HG02840 (cell line): Measurements from ENCODE around the gene ADD2.

ENCODE experiments used
- ATAC-seq: cut with Tn5 transposase; IDR thresholded peaks from one replicate; pipeline ENCODE4 v1.9.1; 2021; ENCODE audit warnings: mild to moderate bottlenecking, moderate library complexity, moderate number of reproducible peaks; ENCODE audit not compliant: unreplicated experiment, low FRiP score

Gene ADD2

GRCh38 chr2:70785137-70785911, 17.3 kb upstream of the ADD2 start:
- ATAC-seq = no peak

- ATAC-seq = no peak
These were observed 16.3 kb upstream of the ADD2 start for GRCh38 chr2:70784320-70784719.

GRCh38 chr2:70779911-70780545, 12.0 kb upstream of the ADD2 start:
- ATAC-seq = no peak

- ATAC-seq = no peak
These were observed 11.5 kb upstream of the ADD2 start for GRCh38 chr2:70779491-70779890.

GRCh38 chr2:70778676-70779075, 10.7 kb upstream of the ADD2 start:
- ATAC-seq = no peak

- ATAC-seq = no peak
These were observed 9.4 kb upstream of the ADD2 start for GRCh38 chr2:70777450-70777849.

GRCh38 chr2:70776266-70776665, 8.3 kb upstream of the ADD2 start:
- no peak for ATAC-seq

- no peak for ATAC-seq
These were observed 7.1 kb upstream of the ADD2 start for GRCh38 chr2:70775141-70775540.

- no peak for ATAC-seq
These were observed 4.6 kb upstream of the ADD2 start for GRCh38 chr2:70772486-70773155.

GRCh38 chr2:70771446-70771845, 3.4 kb upstream of the ADD2 start:
- ATAC-seq = no peak

- ATAC-seq = no peak
These were observed 1.4 kb upstream of the ADD2 start for GRCh38 chr2:70769450-70769849.

- no peak for ATAC-seq
These were observed 638 bp upstream of the ADD2 start for GRCh38 chr2:70768590-70769085.

GRCh38 chr2:70767079-70767698, 811 bp downstream of the ADD2 start:
- ATAC-seq = no peak

GRCh38 chr2:70766357-70767078, 1.5 kb downstream of the ADD2 start:
- ATAC-seq = no peak

GRCh38 chr2:70765507-70765906, 2.5 kb downstream of the ADD2 start:
- no peak for ATAC-seq

- ATAC-seq = no peak
These were observed 8.6 kb downstream of the ADD2 start for GRCh38 chr2:70759446-70759845.

GRCh38 chr2:70757966-70758365, 10.0 kb downstream of the ADD2 start:
- no peak for ATAC-seq

- ATAC-seq = no peak
These were observed 10.6 kb downstream of the ADD2 start for GRCh38 chr2:70757360-70757759.

- ATAC-seq = no peak
These were observed 11.9 kb downstream of the ADD2 start for GRCh38 chr2:70756128-70756527.

GRCh38 chr2:70753902-70754301, 14.1 kb downstream of the ADD2 start:
- ATAC-seq = no peak
